HG03095 (cell line): ENCODE data around the gene CABCOCO1.
"Not testable (repeated sequence)": the region's sequence is repeated elsewhere in the genome, so short reads cannot be mapped to it uniquely, and the experiment has no call there.

Experiments used
- ATAC-seq: cut with Tn5 transposase; IDR thresholded peaks from one replicate; pipeline ENCODE4 v1.9.1; 2021; ENCODE audit warnings: moderate library complexity; ENCODE audit not compliant: unreplicated experiment

CABCOCO1 gene

DNA sequence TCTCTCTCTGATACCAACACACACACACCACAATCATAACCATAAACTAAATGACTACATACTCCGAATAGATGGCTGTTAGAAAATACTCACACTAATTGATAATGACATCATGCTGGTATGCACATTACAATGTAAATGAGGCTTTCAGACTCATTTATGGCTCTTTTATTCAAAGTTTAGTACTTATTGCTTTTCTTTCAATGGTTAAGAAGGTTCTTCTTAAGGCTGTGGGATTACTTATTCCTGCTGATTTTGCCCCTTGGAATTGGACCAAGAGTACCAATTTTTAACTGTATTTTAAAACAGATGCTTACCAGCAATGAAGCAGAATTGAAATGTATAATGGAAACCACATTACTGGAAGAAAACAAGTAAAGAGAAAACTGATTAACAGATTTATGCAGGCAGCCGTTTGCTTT is 20.6 kb upstream of the CABCOCO1 start:
- no peak for ATAC-seq

DNA sequence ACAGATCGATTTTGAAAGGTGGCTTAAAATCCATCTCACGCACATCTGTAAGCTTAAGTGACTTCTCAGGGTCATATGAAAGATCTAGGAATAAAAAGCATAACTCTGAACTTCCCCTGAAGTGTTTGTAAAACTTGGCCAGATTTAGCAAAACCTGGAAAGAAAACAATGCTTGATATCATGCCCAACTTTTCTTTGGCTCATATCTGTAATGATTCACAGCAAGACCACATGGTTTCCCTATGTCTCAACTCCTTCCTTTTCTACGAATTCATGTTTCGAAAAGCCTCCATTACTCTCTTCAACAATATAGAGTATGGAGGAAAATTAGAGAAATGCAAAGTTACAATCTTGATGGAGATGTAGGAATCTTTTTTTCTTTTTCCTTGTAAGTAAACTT is 20.1 kb upstream of the CABCOCO1 start:
- no peak for ATAC-seq

DNA sequence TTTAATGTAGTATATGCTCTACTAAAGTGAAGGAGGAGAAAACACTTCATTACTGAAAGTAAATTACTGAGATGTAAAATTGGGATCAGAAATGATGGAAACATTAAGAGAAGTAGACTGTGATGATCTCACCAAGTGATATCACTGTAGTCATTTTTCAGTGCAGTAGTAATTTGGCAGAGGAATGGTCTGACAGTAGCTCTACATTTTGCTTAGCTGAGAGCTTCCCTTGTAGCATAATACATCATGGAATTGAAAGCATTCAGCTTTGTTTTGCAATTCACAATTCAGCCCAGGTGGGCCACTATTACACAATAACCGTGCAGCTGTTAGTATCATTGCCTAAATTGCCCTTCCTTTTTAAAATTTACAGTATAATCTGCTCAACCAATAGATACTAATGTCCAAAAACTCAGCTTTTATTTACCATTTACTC is 19.4 kb upstream of the CABCOCO1 start:
- ATAC-seq = no peak

DNA sequence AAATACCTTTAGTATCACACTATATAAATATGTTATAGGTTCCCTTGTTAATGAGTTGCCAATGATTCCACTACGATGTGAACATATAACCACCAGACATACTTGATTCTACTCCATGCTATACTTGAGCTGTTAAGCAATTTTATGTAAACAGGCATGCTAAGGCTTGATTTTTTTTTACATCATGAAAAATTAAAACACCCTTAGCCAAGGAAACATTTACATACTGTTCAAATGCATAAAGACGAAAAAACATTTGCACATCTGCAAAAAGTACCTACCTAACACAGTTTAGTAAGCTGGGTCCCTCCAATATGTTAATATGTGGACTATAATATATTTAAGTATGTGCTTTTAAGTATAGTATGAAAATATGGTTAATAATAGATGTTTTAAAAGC is 9.0 kb upstream of the CABCOCO1 start:
- ATAC-seq = no peak

DNA sequence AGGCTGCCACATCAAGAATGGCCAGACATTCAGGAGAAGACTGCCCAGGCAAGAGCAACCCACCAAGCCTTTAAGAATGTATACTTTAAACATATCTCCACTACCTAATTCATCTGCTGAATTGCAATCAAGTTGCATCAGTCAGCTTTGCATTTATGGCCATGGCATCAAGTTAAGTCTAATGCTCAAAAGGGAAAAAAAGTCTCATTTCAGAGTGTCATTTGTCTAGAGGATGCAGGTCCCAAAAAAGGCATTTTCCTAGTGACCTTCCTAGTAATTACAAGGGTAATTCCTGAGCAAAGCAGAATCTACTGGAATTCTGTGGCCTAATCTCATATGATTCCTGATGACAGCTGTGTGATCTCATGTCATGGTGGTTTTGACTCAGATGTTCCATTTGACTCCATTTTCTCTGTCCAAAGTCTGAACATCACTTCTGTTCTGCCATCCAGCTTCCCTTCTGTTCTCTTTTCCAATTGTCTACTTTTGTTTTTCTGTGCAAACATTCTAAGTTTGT is 7.3 kb upstream of the CABCOCO1 start:
- ATAC-seq = no peak

DNA sequence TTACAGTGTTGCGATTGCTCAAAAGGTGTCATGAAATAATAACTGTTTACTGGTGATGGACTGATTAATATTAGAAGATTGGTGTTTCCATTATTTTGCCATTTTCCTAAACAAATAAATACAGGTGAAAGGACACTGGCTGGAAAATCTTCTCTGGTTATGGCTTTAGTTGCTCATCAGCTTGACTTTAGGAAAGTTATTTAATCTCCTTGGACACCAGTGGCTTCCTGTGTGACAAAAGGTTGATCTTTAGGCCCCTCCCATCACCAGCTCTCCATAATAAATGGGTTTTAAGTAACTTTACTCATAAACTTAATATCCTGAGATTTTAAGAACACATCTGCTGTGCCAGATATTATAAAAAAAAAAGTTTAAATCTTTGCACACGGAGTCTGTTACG is 737 bp downstream of the CABCOCO1 start:
- no peak for ATAC-seq

DNA sequence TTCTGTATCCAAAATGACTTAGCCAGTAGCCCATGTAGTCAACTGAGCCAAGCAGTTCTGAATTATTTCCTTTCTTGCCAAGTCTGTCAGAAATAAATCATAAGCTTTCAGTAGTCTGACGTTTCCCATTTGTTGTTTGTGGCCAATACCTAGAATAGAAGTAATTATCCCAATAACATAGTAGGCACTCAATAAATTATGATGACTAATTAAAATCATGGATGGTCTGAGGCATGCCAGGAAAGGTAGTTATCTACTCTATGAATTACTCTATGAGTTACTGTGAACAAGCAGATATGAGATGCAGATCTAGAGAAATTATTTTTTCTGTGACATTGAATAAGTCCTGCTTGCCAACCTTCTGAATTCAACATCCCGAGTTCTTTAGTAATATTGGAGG is 2.3 kb downstream of the CABCOCO1 start:
- no peak for ATAC-seq

DNA sequence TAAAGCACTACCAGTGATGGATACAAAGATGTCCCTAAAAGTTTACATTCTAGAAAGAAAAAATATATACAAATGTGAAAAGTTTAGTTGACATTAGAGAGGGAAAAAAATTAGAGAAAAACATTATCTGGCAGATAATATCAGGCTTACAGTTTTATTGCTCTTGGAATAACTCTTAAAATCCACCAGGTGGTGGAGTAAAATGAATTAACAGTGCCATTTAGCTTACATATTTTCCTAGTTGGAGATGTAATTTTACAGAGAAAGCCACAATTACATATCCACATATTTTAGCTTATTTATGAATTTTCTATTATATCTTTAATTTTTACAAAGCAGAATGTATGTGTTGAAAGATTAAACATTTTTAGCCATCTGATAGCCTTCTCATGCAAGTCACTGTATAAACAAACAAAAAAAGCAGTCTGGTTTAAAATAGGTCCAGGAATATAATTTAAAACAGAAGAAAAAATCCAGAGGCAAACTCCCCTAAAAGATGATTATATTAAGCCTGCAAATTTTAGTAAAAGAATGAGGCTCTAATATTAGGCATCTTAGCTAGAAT is 6.5 kb downstream of the CABCOCO1 start:
- no peak for ATAC-seq

DNA sequence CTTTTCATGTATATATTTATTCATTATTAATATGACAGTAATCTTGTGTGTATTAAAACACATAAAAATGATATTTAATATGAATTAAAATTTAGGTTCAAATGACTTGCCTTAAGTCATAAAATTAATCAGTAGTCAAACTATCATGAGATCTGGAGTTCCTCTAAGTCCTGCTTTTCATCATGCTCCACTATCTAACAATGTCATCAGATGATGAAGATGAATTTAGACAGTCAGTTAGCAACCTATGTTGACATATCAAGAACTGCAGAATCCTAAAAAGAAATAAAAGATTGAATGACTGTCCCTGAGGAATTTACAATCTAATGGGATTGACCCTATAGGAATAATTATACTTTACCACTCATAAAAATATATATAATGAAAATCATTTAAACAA is 7.1 kb downstream of the CABCOCO1 start:
- ATAC-seq = no peak

DNA sequence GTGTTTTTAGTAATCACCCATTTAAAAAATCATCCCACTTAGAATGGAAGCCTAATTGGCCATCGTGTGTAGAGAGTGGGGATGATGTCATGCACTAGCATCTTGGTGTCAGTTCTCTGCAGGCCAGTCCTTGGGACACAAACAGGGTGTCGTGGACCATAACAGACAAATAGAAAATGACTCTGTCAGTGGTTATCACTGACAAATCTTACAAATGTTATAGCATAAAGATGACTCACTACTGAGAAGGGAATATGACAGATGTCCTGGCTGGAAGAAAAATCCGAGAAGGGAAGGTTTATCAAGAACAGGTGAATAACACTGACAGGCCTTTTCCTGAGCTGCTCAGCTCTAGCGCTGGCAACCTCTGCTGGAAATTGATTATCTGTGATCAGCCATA is 10.6 kb downstream of the CABCOCO1 start:
- ATAC-seq = no peak

DNA sequence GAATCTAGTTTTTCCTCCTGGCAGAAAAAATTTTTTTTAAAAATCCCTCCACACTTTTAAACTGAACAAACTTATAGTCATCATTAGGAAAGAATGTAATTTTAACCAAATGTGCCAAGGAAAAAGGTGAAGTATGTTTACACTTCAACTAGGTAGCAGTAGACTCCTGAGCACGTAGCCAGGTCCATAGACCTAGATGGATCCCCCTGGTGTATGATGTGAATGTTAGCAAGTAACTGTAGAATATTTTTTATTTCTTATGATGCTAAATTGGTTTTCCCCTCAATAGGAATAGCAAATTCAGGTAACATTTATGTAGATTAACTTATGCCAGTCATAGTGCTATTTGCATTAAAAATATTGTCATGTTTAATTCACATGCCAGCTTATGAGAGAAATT is 19.6 kb downstream of the CABCOCO1 start:
- ATAC-seq = no peak

DNA sequence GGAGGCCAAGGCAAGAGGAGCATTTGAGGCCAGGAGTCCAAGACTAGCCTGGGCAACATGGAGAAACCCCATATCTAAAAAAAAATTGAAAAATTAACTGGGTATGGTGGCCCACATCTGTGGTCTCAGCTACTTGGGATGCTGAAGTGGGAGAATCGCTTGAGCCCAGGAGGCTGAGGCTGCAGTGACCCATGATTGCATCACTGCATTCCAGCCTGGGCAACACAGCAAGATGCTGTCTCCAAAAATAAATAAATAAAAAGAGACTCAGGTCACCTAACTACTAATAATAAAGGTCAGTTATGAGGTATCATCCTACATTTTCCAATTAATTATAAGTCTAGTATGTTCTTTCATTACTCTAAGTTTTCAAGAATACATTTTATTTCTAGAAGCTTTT is 20.6 kb downstream of the CABCOCO1 start:
- ATAC-seq = no peak

DNA sequence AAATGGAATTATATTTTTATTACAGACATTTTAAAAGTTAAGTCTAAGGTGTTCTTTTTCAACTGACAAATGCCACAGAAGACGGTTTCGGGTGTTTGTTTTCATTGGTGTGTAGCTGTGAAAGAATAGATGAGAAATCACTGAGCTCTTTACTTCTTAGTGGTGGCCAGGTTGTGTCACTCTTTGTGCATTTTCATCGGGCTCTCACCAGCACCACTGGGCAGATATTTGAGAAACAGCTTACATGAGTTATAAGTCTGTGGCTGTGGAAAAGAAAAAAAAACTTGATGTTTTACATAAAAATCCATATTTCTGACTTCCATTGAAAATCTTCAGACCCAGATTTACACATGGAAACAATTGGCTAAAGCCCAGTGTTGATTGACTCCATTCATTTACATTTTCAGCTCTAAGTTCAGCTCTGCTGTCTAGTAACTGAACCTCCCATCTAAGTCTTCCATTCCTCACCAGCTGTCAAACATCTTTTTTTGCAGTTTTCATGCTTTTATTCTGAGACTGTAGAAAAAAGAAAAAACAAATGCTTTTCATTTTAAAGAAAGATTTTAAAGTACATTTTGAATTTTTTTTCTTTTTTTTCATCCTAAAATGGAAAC is 22.3 kb downstream of the CABCOCO1 start:
- no peak for ATAC-seq

DNA sequence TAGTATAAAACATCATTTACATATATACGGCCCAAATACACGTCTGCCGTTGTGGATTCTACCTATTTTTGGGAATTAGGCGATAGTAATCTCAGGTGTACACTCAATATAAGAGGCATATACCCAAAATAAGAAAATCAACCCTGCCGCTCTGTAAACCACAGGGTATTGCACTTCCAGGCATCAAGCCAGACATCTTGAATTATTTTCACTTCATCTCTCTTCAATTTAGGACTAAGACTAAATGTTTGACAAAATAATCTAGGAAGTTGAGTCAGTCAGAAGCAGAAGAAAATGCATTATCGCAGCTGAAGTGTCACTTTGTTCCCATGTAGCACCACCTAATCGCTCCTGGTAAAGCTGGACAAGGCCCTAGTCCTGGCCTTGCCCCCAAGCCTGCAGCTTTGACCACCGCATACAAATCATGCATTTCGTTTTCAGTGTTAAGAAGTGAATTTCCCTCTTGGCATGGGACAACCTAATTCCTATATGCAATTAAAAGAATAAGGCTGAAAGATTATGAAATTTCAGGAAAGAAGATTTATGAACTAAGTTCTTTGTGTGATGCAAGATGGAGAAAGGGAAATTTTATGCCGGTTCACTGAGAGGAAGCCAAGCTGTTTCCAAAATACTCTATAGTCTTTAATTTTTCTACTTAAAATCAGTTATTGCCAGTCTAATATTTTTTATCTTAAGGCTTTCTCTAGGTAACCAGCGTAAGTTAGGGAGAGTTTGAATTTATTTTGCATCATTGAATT is 26.0 kb downstream of the CABCOCO1 start:
- no peak for ATAC-seq

DNA sequence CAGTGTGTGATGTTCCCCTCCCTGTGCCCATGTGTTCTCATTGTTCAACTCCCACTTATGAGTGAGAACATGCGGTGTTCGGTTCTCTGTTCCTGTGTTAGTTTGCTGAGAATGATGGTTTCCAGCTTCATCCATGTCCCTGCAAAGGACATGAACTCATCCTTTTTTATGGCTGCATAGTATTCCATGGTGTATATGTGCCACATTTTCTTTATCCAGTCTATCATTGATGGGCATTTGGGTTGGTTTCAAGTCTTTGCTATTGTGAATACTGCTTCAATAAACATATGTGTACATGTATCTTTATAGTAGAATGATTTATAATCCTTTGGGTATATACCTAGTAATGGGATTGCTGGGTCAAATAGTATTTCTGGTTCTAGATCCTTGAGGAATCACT is 28.9 kb downstream of the CABCOCO1 start:
- ATAC-seq = not testable (repeated sequence)

DNA sequence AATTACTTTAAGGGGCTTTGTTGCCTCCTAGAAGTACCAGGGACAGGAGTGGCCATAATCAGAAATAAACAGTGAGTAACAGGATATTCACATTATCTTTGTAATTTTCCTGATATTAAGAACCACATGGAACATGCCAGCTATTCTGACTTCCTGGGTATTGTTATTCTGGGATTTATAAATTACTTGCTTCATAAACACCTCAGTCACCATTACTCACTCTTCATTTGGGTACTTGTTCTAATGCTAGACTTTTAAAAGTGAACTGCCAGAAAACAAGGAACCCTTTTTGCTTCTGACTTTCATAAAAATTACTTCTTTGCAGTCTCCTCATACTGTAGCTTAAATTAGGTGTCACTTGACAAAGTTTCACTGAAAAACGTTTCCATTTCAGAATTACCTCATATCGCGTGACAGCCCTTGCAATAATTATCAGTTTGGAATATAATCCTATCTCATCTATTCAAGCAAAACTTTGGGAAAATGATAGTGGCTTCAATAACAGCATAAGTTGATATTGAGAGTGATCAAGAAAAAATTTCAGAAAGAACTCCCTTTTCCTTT is 29.8 kb downstream of the CABCOCO1 start:
- ATAC-seq = no peak

DNA sequence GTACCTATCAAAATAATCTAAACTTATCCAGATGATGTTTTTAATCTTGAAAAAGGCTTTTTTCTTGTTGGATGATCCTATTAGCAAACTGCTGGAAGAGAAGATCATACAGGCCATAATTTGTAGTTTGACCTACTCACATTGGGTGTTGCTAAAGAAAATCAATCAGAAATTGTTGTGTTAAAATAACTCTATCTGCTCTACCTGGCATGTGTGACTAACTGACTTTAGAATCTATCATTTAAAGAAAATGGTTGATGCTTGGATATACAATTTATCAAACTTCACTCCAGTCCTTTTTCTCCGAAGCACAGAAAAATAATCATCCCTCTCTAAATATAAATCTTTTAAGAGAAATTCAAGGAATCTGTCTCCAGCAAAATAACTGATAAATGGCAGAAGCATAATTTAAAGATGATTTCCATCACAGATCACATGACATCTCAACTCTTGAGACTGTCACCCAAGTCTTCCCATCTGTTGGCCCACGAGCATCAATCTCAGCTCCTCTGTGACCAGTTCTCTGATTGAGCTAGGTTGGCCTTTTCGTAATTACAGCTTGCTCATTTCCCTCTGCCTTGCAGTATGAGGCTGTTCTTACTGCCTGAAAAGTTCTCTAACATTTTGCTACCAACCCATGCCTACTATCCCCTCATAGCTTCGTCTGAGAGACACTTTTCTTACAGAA is 36.4 kb downstream of the CABCOCO1 start:
- no peak for ATAC-seq

DNA sequence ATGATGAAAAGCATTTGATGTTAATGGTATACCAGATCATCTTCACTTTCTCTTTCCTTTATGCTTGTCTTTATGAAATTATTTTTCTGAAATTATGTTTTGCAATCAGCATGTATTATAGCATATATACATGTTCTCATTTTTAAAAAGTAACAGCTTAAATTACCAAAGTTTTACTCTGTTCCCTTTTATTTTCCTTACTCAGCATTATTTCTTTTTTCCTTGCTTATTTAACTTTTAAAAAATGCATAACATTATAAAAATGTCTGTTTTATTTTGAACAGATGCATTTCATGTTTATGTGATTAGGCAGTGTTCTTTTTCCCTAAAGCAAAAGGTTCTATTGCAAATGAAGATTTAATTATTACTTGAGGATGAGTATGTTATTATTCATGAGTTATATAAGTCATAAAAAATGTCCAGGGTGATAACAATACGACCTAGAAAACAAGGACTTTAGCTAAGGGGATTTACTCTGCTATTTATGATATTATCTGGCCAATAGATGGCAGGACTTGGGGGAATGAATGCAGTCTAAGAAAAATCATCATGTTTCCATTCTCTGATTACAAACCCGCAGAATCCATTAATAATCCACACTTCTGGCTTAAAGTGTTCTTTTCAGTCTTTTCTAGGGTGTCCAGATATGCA is 38.5 kb downstream of the CABCOCO1 start:
- no peak for ATAC-seq

DNA sequence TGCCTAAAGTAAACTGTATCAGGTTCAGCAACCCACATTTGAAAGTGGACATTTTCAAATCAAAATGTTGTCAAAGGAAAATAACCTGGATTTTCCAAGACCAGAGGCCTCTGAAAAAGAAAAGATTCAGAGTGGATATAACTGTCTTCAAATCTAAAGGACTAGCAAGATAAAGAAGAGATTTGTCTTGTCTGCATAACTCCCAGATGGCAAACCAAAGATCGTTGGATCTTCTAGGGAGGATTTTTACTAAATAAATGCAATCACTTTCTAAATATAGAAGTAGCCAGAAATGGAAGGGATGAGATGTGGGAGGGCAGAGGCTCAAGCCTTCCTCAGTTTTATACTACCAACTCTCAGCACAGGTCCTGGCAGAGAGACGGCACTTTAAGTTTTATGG is 39.0 kb downstream of the CABCOCO1 start:
- ATAC-seq = no peak

DNA sequence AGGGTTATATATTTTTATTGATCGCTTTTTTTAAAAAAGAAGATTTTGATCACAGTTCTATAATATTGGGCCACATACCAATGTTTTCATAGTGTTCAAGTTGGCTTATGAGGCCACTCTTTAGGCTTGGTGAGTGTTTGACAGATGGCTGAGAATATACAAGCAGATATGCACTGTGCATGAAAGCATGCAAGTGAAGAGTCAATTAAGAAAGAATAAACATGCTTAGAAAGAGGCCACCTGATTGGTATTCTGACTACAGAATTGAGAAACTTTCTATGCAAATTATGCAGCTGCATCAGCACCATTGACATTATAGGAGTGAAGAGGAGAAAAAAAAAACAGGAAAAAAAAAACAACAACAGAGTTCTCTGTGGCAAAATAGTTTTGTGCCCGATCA is 39.9 kb downstream of the CABCOCO1 start:
- no peak for ATAC-seq
